Smooth muscle cell (in vitro differentiated cells): ENCODE results near the gene FRMD3. TPM values are rescaled to one million over a fixed set of nuclear protein-coding genes. Genes with fewer than 3 reads are reported as not detected.

Experiments used
- DNase-seq: peaks from one replicate; lab custom pipeline; 2025; ENCODE audit not compliant: unreplicated experiment; lab: John Stamatoyannopoulos, UW
- H2AFZ ChIP-seq: fragments of 200-600 bp; sonication (generic); 2 replicates; pipeline ENCODE4 v1.6.0; 2016; ENCODE audit warnings: antibody characterized with exemption, low read depth, mild to moderate bottlenecking
- H3F3A ChIP-seq: fragments of 200-600 bp; sonication (generic); 2 replicates; pipeline ENCODE4 v1.6.0; 2017; ENCODE audit warnings: antibody characterized with exemption, low read depth
- H3K27ac ChIP-seq: fragments of 200-600 bp; sonication (generic); 2 replicates; pipeline ENCODE4 v1.5.1; 2016; ENCODE audit warnings: low read depth, mild to moderate bottlenecking
- H3K27me3 ChIP-seq: fragments of 200-600 bp; sonication (generic); 2 replicates; pipeline ENCODE4 v1.6.1; 2016; ENCODE audit warnings: low read depth, mild to moderate bottlenecking
- H3K36me3 ChIP-seq: fragments of 200-600 bp; sonication (generic); 2 replicates; pipeline ENCODE4 v1.5.1; 2016; ENCODE audit warnings: low read depth
- H3K4me1 ChIP-seq: fragments of 200-600 bp; sonication (generic); 2 replicates; pipeline ENCODE4 v1.5.1; 2016; ENCODE audit warnings: low read depth
- H3K4me2 ChIP-seq: fragments of 200-600 bp; sonication (generic); 2 replicates; pipeline ENCODE4 v1.6.0; 2016; ENCODE audit warnings: mild to moderate bottlenecking
- H3K4me3 ChIP-seq: fragments of 200-600 bp; sonication (generic); 2 replicates; pipeline ENCODE4 v1.5.1; 2016; ENCODE audit warnings: mild to moderate bottlenecking
- H3K79me2 ChIP-seq: fragments of 200-600 bp; sonication (generic); 2 replicates; pipeline ENCODE4 v1.6.0; 2016; ENCODE audit warnings: low read depth, mild to moderate bottlenecking
- H3K9ac ChIP-seq: fragments of 200-600 bp; sonication (generic); 2 replicates; pipeline ENCODE4 v1.6.0; 2016; ENCODE audit warnings: low read depth
- H3K9me3 ChIP-seq: fragments of 200-600 bp; sonication (generic); replicated peaks from 2 replicates; pipeline ENCODE4 v1.5.1; 2016; ENCODE audit warnings: low read depth
- H4K20me1 ChIP-seq: fragments of 200-600 bp; sonication (generic); 2 replicates; pipeline ENCODE4 v1.6.0; 2016; ENCODE audit warnings: low read depth
- CTCF ChIP-seq: fragments of 200-600 bp; sonication (generic); IDR thresholded peaks from 2 replicates; pipeline ENCODE4 v1.5.1; 2017; ENCODE audit warnings: borderline replicate concordance, mild to moderate bottlenecking, antibody characterized with exemption; ENCODE audit not compliant: insufficient read depth, poor library complexity, severe bottlenecking
- WGBS: methylation state at CpG from one replicate; pipeline ENCODE4 v1.1.7; 2016; ENCODE audit warnings: low lambda C conversion rate; 5-methylcytosine and 5-hydroxymethylcytosine counted together
- polyA plus RNA-seq: library from polyadenylated mRNA; unstranded; fragments of >200 nt; fragmentation: Nextera tagmentation; extraction: Ambion mirVana; gene quantifications from 2 replicates; pipeline ENCODE4 v1.2.1, GENCODE V29; 2016
- total RNA-seq: library from RNA; depleted of rRNA; stranded (reverse); fragments of >200 nt; gene quantifications from 2 replicates; pipeline ENCODE4 v1.2.3, GENCODE V29; 2014

FRMD3 gene
- total and polyA plus RNA-seq, 2 experiments from 2014 or later, result 0.72 to 2.8 TPM

- H3K36me3 ChIP-seq, result no peaks in the 10 kb centered on the region
- no peaks in the 10 kb centered on the region for H4K20me1 ChIP-seq
- H3K9ac ChIP-seq, result no peak overlapping the region
- no peak for TF ChIP-seq CTCF
- H3F3A ChIP-seq, result no peaks in the 10 kb centered on the region
- WGBS, result 6% methylated on average over 62 of the region's 63 CpGs
- H3K27me3 ChIP-seq, result peaks cover 83% of the 10 kb centered on the region
- no peak for DNase-seq
- H3K4me1 ChIP-seq, result peaks cover 17% of the 10 kb centered on the region
- no peaks in the 10 kb centered on the region for H3K79me2 ChIP-seq
- peak overlapping the region; percentile 89 for H3K4me2 ChIP-seq
- H2AFZ ChIP-seq, result peak overlapping the region; percentile 41
- H3K9me3 ChIP-seq, result no peaks in the 10 kb centered on the region
- peak overlapping the region; percentile 65 for H3K4me3 ChIP-seq
- no peak overlapping the region for H3K27ac ChIP-seq
These were observed 650 bp downstream of the FRMD3 start for GRCh38 chr9:83537331-83538171.

GRCh38 chr9:83536332-83536731 is 1.9 kb downstream of the FRMD3 start:
- 31% methylated on average over 1 of the region's 1 CpG for WGBS
- Histone ChIP-seq H3K4me1 (peaks cover 17% of the 10 kb centered on the region), H2AFZ (no peak overlapping the region), H3K27me3 (peaks cover 87% of the 10 kb centered on the region), H3K27ac (no peak overlapping the region), H3F3A (no peaks in the 10 kb centered on the region), H3K4me3 (no peak overlapping the region), H3K79me2 (no peaks in the 10 kb centered on the region), H3K4me2 (no peak overlapping the region), H4K20me1 (no peaks in the 10 kb centered on the region), H3K9me3 (no peaks in the 10 kb centered on the region), H3K36me3 (no peaks in the 10 kb centered on the region), H3K9ac (no peak overlapping the region)
- TF ChIP-seq CTCF, result no peak
- DNase-seq, result no peak

DNA sequence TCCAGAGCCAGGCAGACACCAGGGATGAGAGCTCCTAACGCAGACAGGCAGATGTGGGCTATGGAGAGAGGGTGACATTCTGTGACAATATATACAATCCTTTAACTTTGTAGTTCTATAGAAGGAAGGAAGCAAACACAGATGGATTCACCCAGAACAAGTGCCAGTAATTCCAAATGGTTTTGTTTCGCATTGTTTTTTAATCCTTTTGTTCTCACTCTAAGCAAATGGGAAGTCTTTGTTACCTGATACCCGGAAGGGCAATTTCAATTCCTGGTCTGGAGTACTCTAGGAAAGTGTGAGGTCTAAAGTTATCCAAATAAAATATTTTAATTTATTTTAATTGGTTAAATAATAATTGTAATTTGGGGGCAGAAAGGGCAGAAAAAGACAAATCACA is 2.5 kb downstream of the FRMD3 start:
- DNase-seq, result no peak
- Histone ChIP-seq H2AFZ (no peak overlapping the region), H3F3A (no peaks in the 10 kb centered on the region), H3K4me1 (peaks cover 17% of the 10 kb centered on the region), H3K27me3 (peaks cover 85% of the 10 kb centered on the region), H3K9ac (no peak overlapping the region), H3K79me2 (no peaks in the 10 kb centered on the region), H3K27ac (no peak overlapping the region), H3K4me3 (no peak overlapping the region), H3K4me2 (no peak overlapping the region), H3K36me3 (no peaks in the 10 kb centered on the region), H3K9me3 (no peaks in the 10 kb centered on the region), H4K20me1 (no peaks in the 10 kb centered on the region)
- 70% methylated on average over 3 of the region's 3 CpGs for WGBS
- TF ChIP-seq CTCF, result no peak

DNA sequence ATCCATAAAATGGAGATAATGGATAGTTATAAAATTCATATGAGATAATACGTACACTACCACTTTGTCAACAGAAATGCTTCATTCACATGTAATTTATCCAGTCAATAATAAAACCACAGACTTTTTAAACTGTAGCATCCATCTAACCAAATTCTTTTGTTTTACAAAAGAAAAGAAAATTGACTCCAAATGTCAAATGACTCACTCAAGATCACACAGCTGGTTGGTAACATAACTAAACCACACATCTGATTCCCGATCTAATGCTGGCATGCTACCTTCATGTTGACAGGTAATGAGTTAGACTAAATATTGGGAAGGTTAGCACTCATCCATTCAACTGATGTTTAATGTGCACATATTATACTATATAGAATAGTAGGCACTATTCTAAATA is 4.9 kb downstream of the FRMD3 start:
- TF ChIP-seq CTCF, result no peak
- H4K20me1 ChIP-seq, result no peaks in the 10 kb centered on the region
- H3K79me2 ChIP-seq, result no peaks in the 10 kb centered on the region
- H2AFZ ChIP-seq, result no peak overlapping the region
- peaks cover 60% of the 10 kb centered on the region for H3K27me3 ChIP-seq
- no peaks in the 10 kb centered on the region for H3F3A ChIP-seq
- no peak for DNase-seq
- H3K4me3 ChIP-seq, result no peak overlapping the region
- no peak overlapping the region for H3K9ac ChIP-seq
- H3K27ac ChIP-seq, result no peak overlapping the region
- H3K4me1 ChIP-seq, result peaks cover 17% of the 10 kb centered on the region
- no peaks in the 10 kb centered on the region for H3K9me3 ChIP-seq
- no peak overlapping the region for H3K4me2 ChIP-seq
- 85% methylated on average over 2 of the region's 2 CpGs for WGBS
- H3K36me3 ChIP-seq, result no peaks in the 10 kb centered on the region
